GM20431 (cell line): ENCODE data around the gene PLXDC2.

Experiments
- in situ Hi-C: fragments of 300-500 bp; cut with MseI, MboI; formaldehyde crosslinking; loops from one replicate; pipeline ENCODE4 v1.15.0; 2020; ENCODE audit warnings: low sequenced_read_pairs; ENCODE audit not compliant: unreplicated experiment

Gene PLXDC2

GRCh38 chr10:20234579-20234978, 418.3 kb downstream of the PLXDC2 start:
- in situ Hi-C loops, result no loop called here

GRCh38 chr10:20237091-20237570, 420.9 kb downstream of the PLXDC2 start:
- in situ Hi-C loops, result no loop called here

- in situ Hi-C loops, result no loop called here
Observed at GRCh38 chr10:20237586-20237985, 421.4 kb downstream of the PLXDC2 start.

GRCh38 chr10:20240643-20241042, 424.4 kb downstream of the PLXDC2 start:
- in situ Hi-C loops, result no loop called here

GRCh38 chr10:20247454-20247853, 431.2 kb downstream of the PLXDC2 start:
- in situ Hi-C loops, result no loop called here

GRCh38 chr10:20247891-20248708, 431.9 kb downstream of the PLXDC2 start:
- in situ Hi-C loops, result no loop called here

GRCh38 chr10:20254078-20254477, 437.8 kb downstream of the PLXDC2 start:
- in situ Hi-C loops, result no loop called here

- in situ Hi-C loops, result no loop called here
Observed at GRCh38 chr10:20254497-20254896, 438.3 kb downstream of the PLXDC2 start.

- in situ Hi-C loops, result no loop called here
Observed at GRCh38 chr10:20256969-20257368, 440.7 kb downstream of the PLXDC2 start.

GRCh38 chr10:20257422-20257821, 441.2 kb downstream of the PLXDC2 start:
- in situ Hi-C loops, result no loop called here

- in situ Hi-C loops, result no loop called here
Observed at GRCh38 chr10:20265146-20265545, 448.9 kb downstream of the PLXDC2 start.

- in situ Hi-C loops, result no loop called here
Observed at GRCh38 chr10:20267734-20268133, 451.5 kb downstream of the PLXDC2 start.

- in situ Hi-C loops, result no loop called here
Observed at GRCh38 chr10:20271490-20271889, 455.3 kb downstream of the PLXDC2 start.

- in situ Hi-C loops, result no loop called here
Observed at GRCh38 chr10:20272608-20273007, 456.4 kb downstream of the PLXDC2 start.

- in situ Hi-C loops, result no loop called here
Observed at GRCh38 chr10:20274571-20274970, 458.3 kb downstream of the PLXDC2 start.

- in situ Hi-C loops, result no loop called here
Observed at GRCh38 chr10:20276127-20276979, 460.1 kb downstream of the PLXDC2 start.

GRCh38 chr10:20277820-20278219, 461.6 kb downstream of the PLXDC2 start:
- in situ Hi-C loops, result no loop called here

GRCh38 chr10:20281579-20281978, 465.3 kb downstream of the PLXDC2 start:
- in situ Hi-C loops, result no loop called here

- in situ Hi-C loops, result no loop called here
Observed at GRCh38 chr10:20287586-20287985, 471.4 kb downstream of the PLXDC2 start.

GRCh38 chr10:20288060-20288459, 471.8 kb downstream of the PLXDC2 start:
- in situ Hi-C loops, result no loop called here
